ENCODE measurements around the gene TTLL6.
"Not testable (repeated sequence)": the region's sequence is repeated elsewhere in the genome, so short reads cannot be mapped to it uniquely, and the experiment has no call there.

Gene TTLL6

DNA sequence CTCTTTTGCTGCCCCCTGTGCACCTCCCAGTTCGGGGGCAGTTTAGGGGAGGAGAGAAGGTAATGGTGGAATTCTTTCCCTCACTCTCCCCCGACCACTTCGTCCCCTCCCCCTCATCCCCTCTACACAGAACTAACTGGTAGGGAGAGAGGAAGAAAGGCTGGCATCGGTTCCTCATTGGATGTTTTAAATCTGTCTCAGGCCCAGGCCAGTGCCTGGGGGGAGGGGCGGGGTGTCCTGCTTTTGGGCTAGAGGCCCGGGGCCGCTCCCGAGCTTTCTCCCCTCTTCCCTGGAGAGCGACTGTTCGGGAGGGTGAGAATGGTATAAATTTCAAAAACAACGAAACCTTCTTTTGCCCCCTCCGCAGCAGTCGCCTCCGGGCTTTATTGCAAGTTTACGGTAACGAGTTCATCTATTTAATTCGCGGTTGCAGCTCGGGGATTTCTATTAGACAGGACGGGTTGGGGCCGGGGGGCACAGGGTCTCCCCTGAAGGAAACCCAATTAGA lies 94.1 kb downstream of the TTLL6 start, which contains the start of gene PRAC2:
Gene PRAC2 (plus strand): TSS at position 271 of the 508 bp plus-strand sequence. CDS start 1,226 bp downstream, outside the sequence.
- no peak for DNase-seq

DNA sequence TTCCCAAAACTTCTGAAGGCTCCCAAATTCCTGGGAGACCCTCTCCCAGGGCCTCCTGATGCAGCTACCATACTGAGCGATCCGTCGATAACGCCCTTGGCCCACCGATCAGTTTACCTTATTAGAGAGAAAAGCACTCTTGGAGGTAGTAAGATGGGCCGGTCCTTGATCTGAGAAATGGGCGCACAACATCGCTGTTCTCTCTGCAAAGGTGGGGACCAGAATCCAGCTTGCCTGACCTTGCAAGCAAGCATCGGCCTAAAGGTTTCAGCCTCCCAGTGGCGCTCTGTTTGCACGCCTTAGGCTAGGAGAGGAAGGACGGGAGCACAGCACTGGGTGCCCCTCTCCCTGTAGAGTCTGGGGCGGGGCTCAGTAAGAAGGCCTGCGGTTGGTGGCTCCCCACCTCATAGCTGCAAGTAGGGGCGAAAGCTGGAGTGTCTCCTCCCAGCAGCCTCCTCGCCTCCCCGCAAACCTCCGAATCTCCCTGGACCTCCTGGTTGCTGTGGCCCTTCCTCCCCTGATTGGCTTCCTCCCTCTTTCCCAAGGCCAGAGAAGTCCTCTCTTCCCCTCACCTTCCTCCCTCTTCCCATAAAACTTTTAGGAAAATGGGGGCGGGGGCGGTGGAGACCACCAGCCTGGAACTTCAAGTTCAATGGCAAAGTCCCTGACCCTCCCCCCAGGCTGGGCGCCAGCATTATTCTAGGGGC lies 94.7 kb downstream of the TTLL6 start, which contains the start of gene PRAC1:
Gene PRAC1 (minus strand): TSS at position 318 of the 707 bp plus-strand sequence. CDS start 126 bp downstream, at position 192.
- no peak for DNase-seq

DNA sequence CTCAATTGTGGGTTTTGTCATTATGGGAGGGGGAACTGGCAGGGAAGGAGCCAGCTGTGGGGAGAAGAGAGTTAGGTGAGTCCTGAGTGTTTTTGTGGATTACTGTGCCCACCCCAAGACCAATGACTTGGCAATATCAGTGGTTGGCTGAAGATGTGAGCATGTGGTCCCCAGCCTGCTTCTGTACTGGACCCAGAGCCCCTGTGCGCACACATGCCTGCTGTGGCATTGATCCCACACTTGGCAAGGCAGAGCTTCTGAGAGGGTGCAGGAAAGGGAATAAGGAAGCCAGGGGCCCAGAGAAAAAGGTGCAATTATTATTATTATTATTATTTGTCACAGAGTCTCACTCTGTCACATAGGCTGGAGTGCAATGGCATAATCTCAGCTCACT lies 96.0 kb downstream of the TTLL6 start:
- no peak for DNase-seq

DNA sequence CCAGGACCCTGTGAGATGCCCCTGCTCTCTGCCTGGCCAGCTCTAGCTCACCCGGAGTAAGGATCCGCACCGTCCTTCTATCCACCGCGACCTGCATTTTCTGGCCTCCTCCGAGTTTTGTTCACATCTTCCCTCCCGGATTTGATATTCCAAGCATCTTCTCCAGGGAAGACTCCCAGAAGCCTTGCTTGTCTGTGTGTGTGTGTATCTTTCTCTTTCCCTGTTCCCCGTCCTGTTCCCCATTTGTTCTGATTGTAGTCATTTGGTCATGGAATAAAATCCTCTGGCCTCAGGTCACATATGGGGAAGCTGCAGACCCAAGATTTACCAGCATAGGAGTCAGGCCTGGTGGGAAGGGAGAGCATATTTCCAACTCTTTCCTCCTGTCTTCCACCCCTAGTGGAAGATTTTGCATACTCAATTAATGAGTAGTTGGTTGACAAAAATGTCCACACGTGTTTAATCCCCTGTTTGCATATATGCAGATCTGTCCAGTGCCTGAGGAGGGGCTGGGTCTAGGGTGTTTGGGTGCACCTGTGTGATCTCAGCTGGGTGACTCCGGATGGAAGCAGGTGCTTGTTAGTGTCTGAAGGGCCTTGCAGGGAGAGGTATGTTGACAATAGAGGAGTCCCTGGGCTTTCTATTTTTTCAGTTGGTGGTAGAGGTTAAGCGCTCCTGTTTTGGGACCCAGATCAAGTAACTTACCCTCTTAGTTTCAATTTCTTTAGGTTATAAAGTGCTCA lies 96.6 kb downstream of the TTLL6 start:
- DNase-seq: no peak

DNA sequence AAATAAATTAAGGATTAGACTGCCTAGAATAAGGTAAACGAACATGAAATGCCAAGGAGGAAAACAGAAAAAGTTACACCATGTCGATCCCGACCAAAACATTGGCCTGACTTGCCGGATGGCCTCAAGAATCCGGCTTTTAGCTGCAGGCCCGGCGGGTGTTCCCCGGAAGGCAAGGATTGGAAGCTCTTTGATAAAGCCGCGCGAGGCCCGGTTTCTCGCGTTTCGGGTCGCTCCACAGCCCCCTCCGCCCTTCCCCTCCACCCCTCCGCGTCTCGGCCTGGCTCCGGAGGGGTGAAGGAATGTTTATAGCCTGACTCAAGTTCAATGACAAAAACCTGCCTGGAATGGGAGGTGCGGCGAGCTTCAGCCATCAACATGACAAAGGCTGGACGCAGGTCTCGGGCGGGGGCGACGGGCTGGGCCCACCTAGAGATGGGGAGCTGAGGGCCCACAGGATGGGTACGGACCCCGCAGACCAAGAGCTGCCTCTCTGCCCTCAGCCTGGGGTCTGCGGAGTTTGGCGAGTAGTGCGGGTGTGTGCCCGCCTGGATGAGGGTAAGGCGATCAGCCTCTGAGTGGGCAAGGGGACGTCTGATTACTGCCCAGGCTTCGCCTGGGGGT lies 97.3 kb downstream of the TTLL6 start:
- DNase-seq: no peak

DNA sequence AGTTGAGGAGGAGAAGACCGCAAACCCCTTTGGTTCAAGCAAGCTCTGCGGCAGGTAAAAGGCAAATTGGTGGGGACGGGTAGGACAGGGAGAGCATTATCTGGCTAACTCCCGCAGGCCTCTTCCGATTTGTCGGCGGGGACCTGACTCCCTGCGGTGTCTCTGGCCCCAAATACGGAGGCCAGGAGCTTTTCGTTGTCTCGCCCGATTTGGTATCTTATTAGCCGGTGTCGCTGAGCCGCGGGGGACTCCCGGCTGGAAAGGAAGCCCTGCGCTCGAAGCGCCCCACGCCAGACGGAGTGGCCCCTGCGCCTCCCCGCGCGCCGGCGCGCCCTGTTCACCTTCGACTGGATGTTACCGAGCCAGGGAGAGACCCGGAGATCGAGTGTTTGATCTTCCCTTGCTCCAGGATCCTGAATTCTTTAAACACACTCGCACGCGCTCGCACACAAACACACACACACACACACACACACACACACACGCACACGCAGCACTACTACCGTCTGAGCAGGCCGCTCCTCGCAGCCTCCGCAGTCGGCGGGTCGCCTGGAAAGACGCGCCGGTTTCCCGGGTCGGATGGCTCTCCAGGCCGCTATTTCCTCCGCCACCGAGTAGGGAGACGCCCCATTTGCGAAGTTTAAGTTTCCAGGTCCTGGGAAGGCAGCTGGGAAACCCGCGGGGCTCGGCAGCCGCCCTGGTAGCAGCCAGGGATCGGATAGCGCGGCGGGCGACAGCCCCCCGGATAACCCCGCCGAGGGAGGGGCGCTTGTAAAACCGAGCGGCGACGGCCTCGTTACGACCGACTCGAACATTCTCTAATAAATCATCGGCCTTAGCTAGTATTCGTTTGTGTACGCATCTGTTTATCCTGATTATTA lies 98.0 kb downstream of the TTLL6 start:
- no peak for DNase-seq

DNA sequence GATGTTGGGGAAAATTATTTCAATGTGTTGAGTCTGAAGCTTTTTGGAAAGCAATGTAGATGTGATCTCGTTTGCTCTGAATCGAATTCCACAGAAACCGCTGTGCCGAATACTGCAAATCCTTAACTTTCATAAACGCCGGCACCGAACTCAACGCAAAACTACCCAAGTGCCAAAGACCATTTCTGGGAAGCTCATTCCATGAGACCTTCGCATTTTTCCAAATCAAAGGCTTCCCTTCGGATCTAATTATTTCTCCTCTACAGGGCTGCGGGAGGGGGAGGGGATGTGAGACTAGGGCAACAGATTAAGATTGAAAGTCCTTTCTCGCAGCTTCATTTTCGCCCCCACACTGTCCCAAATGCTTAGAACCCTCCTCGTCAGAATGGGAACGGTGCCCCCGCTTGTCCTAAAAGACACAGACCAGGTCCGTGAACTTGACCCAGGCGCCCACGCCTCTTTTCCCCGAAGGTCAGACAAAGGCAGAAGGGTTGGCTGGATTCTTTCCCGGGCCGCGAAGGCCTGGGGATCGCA lies 98.7 kb downstream of the TTLL6 start:
- DNase-seq: no peak

DNA sequence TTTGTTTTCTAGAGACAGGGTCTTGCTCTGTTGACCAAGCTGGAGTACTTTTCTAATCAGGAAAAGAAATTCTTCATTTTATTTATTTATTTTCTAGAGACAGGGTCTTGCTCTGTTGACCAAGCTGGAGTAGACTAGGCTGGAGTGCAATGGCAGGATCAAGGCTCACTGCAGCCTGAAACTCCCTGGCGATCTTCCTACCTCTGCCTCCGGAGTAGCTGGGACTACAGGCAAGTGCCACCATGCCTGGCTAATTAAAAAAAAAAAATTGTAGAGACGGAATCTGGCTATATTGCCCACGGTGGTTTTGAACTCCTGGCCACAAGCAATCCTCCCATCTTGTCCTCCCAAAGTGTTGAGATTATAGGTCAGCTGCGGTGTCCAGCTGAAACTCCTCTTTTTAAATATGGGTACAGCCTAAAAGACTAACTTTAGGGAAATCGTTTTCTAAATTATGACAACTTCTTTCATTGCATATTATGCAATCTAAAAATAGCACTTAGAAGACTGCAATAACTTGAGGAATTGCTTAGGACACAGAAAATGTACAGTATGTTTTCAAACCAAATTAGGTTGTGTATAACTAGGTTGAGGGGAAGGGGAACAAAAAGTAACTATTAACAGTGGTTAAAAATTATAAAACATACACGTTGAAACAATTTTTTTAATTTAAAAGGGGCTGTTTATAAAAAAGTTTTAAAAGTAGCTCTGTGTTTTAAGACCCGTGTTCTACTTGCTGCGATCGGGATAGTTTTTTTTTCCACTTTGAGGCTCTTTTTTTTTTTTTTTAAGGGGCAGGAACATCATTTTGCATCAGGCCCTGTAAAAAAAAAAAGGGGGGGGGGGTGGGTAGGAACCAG lies 99.4 kb downstream of the TTLL6 start:
- no peak for DNase-seq

DNA sequence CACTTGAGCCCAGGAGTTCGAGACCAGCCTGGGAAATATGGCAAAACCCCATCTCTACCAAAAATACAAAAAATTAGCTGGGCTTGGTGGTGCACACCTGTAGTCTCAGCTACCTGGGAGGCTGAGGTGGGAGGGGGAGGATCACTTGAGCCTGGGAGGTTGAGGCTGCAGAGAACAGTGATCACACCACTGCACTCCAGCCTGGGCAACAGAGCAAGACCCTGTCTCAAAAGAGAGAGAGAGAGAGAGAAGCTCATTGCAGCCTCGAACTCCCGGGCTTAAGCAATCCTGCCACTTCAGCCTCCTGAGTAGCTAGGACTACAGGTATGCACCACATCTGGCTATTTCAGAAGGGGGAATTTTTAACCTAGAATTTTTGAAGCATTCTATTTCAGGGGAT lies 100.5 kb downstream of the TTLL6 start:
- DNase-seq: not testable (repeated sequence)

DNA sequence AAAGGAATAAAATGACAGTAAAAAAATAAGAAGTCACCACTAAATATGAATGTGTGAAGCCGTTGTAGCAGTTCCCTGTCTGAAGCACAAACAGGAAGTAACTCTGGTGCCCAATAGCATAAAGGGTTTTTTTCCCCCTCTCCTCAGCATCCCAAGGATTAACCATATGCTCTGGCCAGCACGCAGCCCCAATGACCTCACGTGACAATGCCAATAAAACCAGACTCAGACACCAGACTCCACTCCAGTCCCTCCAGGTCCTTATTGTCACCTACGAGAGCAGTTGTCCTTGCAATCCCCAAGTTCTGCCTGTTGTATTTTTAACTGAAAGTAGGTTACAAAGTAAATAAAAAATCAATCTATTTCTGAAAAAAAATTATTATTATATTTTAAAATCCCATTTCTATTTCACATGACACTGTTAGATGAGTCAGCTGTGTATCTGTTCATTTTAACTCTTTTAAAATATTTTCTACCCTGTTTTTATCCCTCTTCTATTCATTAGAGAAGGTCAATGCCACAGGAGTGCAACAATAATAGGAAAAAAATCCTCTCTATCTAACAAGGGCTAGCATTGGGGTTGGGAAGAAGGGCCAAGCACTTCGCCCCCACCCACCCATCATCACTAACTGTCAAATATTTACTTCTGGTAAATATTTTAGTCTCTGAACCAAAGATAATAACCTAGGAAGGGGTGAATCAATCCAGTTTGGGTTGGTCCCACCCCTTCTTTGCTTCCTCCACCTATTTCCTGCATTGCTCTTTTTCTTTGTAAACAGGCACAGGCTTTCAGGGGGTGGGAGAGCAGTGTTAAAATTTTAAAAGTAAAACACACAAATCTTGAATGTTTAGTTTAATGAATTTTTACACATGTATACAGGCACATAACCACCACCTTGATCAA lies 101.3 kb downstream of the TTLL6 start:
- DNase-seq: no peak
